CD4-positive, alpha-beta T cell (primary cell): ENCODE measurements around the gene FIBCD1. TPM values are rescaled to one million over a fixed set of nuclear protein-coding genes. Genes with fewer than 3 reads are reported as not detected.

ENCODE experiments used
- ATAC-seq: fragments of 200-7000 bp; cut with Tn5 transposase; one replicate; pipeline ENCODE4 v1.10.0; 2022; ENCODE audit warnings: mild to moderate bottlenecking; ENCODE audit not compliant: poor library complexity
- CTCF ChIA-PET: fragments of 350-600 bp; sonication (Branson Sonifier 250); formaldehyde crosslinking; loops from one replicate; lab custom pipeline; 2021; ENCODE audit warnings: antibody characterized with exemption, inconsistent platforms; lab: Charles Lee
- POLR2A ChIA-PET: fragments of 350-600 bp; sonication (Branson Sonifier 250); formaldehyde crosslinking; loops from one replicate; lab custom pipeline; 2021; ENCODE audit warnings: antibody characterized with exemption, inconsistent platforms; lab: Charles Lee
- DNase-seq, 14 experiments: peaks; one replicate each; pipeline ENCODE4 v3.0.0-alpha.2; 2013 to 2020; ENCODE audit warnings: mixed read lengths in 2 of 14
- H3K27ac ChIP-seq, 2 donors: one replicate each; pipeline versions ENCODE4 v1.5.1 to v1.7.0; 2013; ENCODE audit warnings: low read length in 2 of 2, low read depth in 1 of 2, mild to moderate bottlenecking in 1 of 2
- H3K27me3 ChIP-seq, 2 experiments: 1 replicate in 1 of 2; 2 replicates in 1 of 2; pipeline versions ENCODE4 v1.6.1 to v1.7.0; 2013; ENCODE audit warnings: low read length in 2 of 2, control low read depth in 1 of 2, mild to moderate bottlenecking in 1 of 2, moderate library complexity in 1 of 2; ENCODE audit not compliant: insufficient read depth in 2 of 2, control insufficient read depth in 1 of 2
- H3K36me3 ChIP-seq: one replicate; pipeline ENCODE4 v1.6.1; 2013; ENCODE audit warnings: low read length, control low read depth; ENCODE audit not compliant: insufficient read depth
- H3K4me1 ChIP-seq: one replicate; pipeline ENCODE4 v1.6.1; 2013; ENCODE audit warnings: low read length, control low read depth; ENCODE audit not compliant: insufficient read depth
- H3K4me3 ChIP-seq: one replicate; pipeline ENCODE4 v1.5.1; 2013; ENCODE audit warnings: mild to moderate bottlenecking, low read length, moderate library complexity
- H3K9me3 ChIP-seq, 2 experiments: 1 replicate in 1 of 2; 2 replicates in 1 of 2; pipeline versions ENCODE4 v1.6.1 to v1.7.0; 2013; ENCODE audit warnings: low read length in 2 of 2, mild to moderate bottlenecking in 2 of 2, control low read depth in 1 of 2, moderate library complexity in 1 of 2; ENCODE audit not compliant: control insufficient read depth in 1 of 2, insufficient read depth in 1 of 2
- H3K27ac Mint-ChIP-seq: one replicate; pipeline ENCODE4 v1.8.0; 2020; ENCODE audit warnings: mixed read lengths
- H3K27me3 Mint-ChIP-seq: one replicate; pipeline ENCODE4 v1.8.0; 2021; ENCODE audit warnings: mixed read lengths
- H3K36me3 Mint-ChIP-seq: one replicate; pipeline ENCODE4 v1.8.0; 2021; ENCODE audit warnings: low read depth, mixed read lengths
- H3K4me1 Mint-ChIP-seq: one replicate; pipeline ENCODE4 v1.8.0; 2021; ENCODE audit warnings: low read depth, mixed read lengths
- H3K4me3 Mint-ChIP-seq: one replicate; pipeline ENCODE4 v1.8.0; 2020; ENCODE audit warnings: mild to moderate bottlenecking, mixed read lengths
- H3K9me3 Mint-ChIP-seq: one replicate; pipeline ENCODE4 v1.8.0; 2020; ENCODE audit warnings: mixed read lengths
- intact Hi-C, 2 experiments: fragments of 100-400 bp; cut with DNase I in 1 of 2; cut with micrococcal nuclease in 1 of 2; formaldehyde crosslinking; loops; one replicate each; pipeline versions ENCODE4 v1.15.1 to v1.9.0; 2023 to 2025; cut with DNase I, micrococcal nuclease
- total RNA-seq, 174 experiments: library from RNA in 2 of 174; stranded (reverse) in 2 of 174; gene quantifications; one replicate each; pipeline ENCODE4 v1.2.3 and lab custom pipeline; 2021 to 2026
- TF ChIP-seq, protein P1 (sequence below): fragments of 200-600 bp; IDR thresholded peaks from one replicate; pipeline ENCODE4 v1.8.0; 2022; ENCODE audit warnings: antibody characterized with exemption, mild to moderate bottlenecking

Gene FIBCD1
- total RNA-seq, 2 experiments from 2014 or later, result not detected

DNA sequence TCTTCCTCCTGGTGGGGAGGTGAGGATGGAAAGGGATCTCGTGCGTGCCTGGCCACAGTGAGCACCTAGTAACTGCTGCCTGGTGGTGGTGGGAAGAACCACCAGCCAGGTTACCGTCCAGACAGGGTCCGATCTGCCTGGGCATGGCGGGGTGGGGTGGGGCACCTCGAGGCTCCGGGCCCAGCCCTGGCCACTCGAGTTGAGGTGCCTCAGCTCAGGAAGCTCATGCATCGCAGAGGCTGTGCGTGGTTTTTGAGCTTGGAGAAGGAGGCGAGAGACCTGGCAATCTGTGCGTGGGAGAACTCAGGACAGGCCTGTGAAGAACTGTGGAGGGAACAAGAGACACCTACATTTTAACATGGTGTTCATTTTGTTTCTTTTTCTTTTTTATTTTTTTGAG, 31.0 kb upstream of the FIBCD1 start:
- H3K27ac Mint-ChIP-seq, result no peak overlapping the region
- no peaks in the 10 kb centered on the region for H3K36me3 ChIP-seq
- H3K27ac ChIP-seq, result no peak overlapping the region
- TF ChIP-seq, protein P1, sequence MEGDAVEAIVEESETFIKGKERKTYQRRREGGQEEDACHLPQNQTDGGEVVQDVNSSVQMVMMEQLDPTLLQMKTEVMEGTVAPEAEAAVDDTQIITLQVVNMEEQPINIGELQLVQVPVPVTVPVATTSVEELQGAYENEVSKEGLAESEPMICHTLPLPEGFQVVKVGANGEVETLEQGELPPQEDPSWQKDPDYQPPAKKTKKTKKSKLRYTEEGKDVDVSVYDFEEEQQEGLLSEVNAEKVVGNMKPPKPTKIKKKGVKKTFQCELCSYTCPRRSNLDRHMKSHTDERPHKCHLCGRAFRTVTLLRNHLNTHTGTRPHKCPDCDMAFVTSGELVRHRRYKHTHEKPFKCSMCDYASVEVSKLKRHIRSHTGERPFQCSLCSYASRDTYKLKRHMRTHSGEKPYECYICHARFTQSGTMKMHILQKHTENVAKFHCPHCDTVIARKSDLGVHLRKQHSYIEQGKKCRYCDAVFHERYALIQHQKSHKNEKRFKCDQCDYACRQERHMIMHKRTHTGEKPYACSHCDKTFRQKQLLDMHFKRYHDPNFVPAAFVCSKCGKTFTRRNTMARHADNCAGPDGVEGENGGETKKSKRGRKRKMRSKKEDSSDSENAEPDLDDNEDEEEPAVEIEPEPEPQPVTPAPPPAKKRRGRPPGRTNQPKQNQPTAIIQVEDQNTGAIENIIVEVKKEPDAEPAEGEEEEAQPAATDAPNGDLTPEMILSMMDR, result no peak
- H3K36me3 Mint-ChIP-seq, result no peaks in the 10 kb centered on the region
- no peaks in the 10 kb centered on the region for H3K9me3 ChIP-seq
- H3K4me1 Mint-ChIP-seq, result no peaks in the 10 kb centered on the region
- H3K4me3 ChIP-seq, result no peak overlapping the region
- H3K27me3 ChIP-seq, result peaks cover 0 to 2% of the 10 kb centered on the region in 2 experiments
- DNase-seq, result no peak
- H3K4me3 Mint-ChIP-seq, result no peak overlapping the region
- H3K9me3 Mint-ChIP-seq, result no peaks in the 10 kb centered on the region
- no peaks in the 10 kb centered on the region for H3K4me1 ChIP-seq
- peaks cover 22% of the 10 kb centered on the region for H3K27me3 Mint-ChIP-seq
- POLR2A ChIA-PET, result no interaction called here
- intact Hi-C loops, result no loop called here
- CTCF ChIA-PET, result no interaction called here
- no peak for ATAC-seq

- ATAC-seq (no peak), DNase-seq (no peak)
- Histone ChIP-seq H3K9me3 (peaks cover 0 to 10% of the 10 kb centered on the region in 2 experiments), H3K4me1 (no peaks in the 10 kb centered on the region), H3K36me3 (no peaks in the 10 kb centered on the region), H3K27me3 (peaks cover 0 to 4% of the 10 kb centered on the region in 2 experiments), H3K27ac (no peak overlapping the region), H3K4me3 (no peak overlapping the region)
- POLR2A ChIA-PET, result no interaction called here
- TF ChIP-seq, protein P1, result no peak
- H3K9me3 Mint-ChIP-seq, result no peaks in the 10 kb centered on the region
- no peak overlapping the region for H3K4me3 Mint-ChIP-seq
- CTCF ChIA-PET, result no interaction called here
- intact Hi-C loops, result no loop called here
- H3K27me3 Mint-ChIP-seq, result no peaks in the 10 kb centered on the region
- H3K4me1 Mint-ChIP-seq, result no peaks in the 10 kb centered on the region
- no peaks in the 10 kb centered on the region for H3K36me3 Mint-ChIP-seq
- no peak overlapping the region for H3K27ac Mint-ChIP-seq
Observed at GRCh38 chr9:130965680-130966079, 26.6 kb upstream of the FIBCD1 start.

- H3K4me1 ChIP-seq, result no peaks in the 10 kb centered on the region
- POLR2A ChIA-PET, result no interaction called here
- TF ChIP-seq, protein P1, result no peak
- intact Hi-C loops, result no loop called here
- no peak overlapping the region for H3K27ac ChIP-seq
- H3K9me3 ChIP-seq, result peaks cover 0 to 10% of the 10 kb centered on the region in 2 experiments
- CTCF ChIA-PET, result no interaction called here
- H3K4me3 ChIP-seq, result no peak overlapping the region
- Mint-ChIP-seq H3K4me3 (no peak overlapping the region), H3K4me1 (no peaks in the 10 kb centered on the region), H3K27ac (no peak overlapping the region), H3K36me3 (no peaks in the 10 kb centered on the region), H3K9me3 (no peaks in the 10 kb centered on the region), H3K27me3 (no peaks in the 10 kb centered on the region)
- ATAC-seq, result no peak
- DNase-seq, result no peak
- peaks cover 0 to 4% of the 10 kb centered on the region in 2 experiments for H3K27me3 ChIP-seq
- no peaks in the 10 kb centered on the region for H3K36me3 ChIP-seq
Observed at GRCh38 chr9:130963916-130964315, 24.9 kb upstream of the FIBCD1 start.
